ENCODE data around the gene ANKRD26.

GRCh38 chr10:27143686-27144085 lies 43.4 kb upstream of the ANKRD26 start:
- no peak for TF ChIP-seq CTCF (IDR thresholded peaks at IDR 0.05)
- TF ChIP-seq EP300 (IDR thresholded peaks at IDR 0.05; ENCODE audit: low read depth): no peak
